Measurements from ENCODE around the gene NKX6-2.
"Not testable (repeated sequence)": the region's sequence is repeated elsewhere in the genome, so short reads cannot be mapped to it uniquely, and the experiment has no call there.

The NKX6-2 gene

GRCh38 chr10:132777441-132777840 lies 8.5 kb downstream of the NKX6-2 start:
- DNase-seq = no peak

GRCh38 chr10:132776821-132777220 lies 9.1 kb downstream of the NKX6-2 start:
- DNase-seq = no peak

DNA sequence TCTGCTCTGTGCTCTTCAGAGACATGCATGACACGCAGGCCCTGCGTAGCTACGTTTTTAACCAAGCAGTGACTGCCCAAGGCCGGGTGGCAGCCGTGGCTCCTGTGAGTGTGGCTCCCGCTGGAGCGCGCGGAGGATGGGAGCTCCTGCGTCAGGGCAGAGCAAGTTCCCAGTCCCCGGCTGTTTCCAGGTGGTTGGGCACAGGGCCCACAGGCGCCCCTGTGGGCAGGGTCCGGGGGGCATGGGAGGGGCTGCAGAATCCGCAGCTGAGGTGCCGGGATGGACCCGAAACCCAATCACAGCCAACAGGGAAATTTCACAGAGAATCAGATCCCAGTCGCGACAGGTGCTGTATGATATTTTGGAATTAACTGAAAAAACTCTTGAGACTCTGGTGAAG lies 9.8 kb downstream of the NKX6-2 start:
- no peak for DNase-seq

GRCh38 chr10:132774902-132775863 lies 10.8 kb downstream of the NKX6-2 start:
- no peak for DNase-seq

DNA sequence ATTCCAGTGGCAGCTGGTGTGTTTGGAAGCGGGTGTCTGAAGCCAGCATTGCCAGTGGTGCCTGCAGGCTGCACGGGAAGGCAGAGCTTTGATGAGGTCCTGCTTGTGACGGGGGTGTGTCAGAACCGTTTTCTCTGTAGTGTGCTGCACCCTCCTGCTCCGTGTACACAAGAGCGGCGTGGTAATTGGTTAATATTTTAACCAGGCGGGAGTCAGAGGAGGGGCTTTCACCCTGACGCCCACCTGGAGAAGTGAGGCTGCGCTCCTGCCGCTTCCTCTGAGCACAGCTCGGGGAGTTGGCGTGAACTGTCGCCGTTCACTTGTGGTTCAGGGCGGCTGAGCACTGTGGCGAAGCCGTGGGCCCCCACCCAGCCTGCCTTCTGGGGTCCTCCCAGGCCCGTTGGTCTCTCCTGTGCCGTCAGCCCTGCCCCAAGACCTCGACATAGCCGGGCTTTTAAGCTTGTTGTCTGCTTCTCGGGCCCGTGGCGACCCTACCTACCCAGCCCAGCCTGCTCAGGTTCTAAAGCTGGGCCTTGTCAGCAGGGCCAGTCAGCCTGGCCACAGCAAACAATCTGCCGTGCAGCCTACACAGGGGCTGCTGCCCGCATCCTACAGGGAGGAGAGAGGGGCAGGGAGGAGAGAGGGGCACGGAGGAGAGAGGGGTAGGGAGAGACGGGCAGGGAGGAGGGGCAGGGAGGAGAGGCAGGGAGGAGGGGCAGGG lies 11.6 kb downstream of the NKX6-2 start:
- no peak for DNase-seq

GRCh38 chr10:132772816-132773215 lies 13.1 kb downstream of the NKX6-2 start:
- DNase-seq = not testable (repeated sequence)

DNA sequence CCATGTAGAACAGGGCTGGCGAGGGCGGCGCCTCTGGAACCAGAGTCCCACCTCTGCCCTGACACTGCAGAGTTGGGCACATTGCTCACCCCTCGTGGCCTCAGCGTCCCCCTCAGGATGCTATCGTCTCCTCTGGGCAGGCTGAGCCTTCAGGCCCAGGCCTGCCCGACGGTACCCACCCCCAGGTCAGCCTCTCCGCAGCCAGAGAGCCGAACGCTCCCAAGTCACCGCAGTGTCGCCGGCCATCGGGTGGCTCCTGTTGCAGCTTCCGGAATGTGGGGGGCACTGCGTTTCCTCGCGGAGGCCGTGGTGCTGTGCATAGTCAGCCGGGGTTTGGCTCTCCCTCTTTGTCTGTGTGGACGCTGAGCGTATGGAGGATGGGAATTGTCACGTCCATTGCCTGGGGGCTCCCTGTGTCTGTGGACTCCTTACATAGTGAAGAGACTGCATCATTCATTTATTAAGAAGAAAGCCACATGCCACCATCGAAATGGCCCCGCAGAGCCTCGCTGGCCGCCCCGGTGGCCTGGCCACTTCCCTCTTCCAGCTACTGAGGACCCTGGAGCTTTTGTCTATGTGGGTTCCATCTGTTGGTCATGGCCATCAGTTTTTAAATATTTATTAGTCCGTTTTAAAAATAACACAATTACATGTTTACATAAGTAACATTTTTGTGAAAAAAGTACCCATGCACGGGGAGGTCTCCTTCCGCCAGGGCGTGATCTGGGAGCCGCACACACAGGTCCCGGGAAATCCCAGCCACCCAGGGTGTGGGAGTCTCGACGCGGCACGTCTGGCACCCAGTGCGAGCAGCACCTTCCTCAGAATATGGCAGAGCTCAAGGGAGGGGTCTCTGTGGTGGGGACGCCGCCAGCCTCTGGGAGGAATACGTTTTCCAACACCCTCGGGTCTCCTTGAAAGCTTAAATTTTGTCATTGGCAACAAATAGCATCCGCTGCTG lies 15.6 kb downstream of the NKX6-2 start:
- DNase-seq = no peak

GRCh38 chr10:132768346-132769248 lies 17.4 kb downstream of the NKX6-2 start:
- no peak for DNase-seq

DNA sequence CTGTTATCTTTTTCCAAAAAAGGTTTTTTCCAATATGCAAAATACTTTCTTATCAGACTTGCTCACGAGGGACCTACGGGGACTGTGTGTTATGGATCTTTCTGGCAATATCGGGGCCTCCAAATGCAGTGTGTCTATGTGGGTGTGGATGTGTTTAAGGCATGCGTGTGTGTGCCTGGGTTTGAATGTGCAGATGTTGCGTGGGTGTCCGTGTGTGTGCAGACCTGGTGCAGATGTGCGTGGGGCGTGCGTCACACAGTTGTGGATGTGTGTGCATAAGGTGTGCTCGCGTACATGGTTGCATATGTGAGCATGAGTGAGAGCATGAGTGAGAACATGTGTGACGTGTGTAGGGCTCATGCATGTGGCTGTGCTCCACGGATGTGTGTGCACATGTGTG lies 19.7 kb downstream of the NKX6-2 start:
- DNase-seq = no peak

GRCh38 chr10:132765435-132765834 lies 20.5 kb downstream of the NKX6-2 start:
- peak; percentile 27 for DNase-seq

DNA sequence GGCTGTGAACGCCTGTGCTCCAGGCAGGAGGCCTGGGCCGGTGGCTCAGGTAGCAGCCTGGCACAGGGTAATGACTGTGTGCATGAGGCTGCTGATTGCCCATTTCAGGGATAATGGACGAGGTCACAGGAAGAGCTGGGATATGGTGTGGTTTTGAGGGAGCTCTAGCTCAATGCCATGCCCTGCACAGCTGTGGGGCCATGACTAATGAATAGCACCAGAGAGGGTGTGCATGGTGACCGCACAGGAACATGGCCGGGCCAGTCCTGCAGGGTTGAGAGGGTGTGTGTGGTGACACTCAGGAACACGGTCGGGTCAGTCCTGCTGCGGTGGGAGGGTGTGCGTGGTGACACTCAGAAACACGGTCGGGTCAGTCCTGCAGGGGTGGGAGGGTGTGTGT lies 21.8 kb downstream of the NKX6-2 start:
- DNase-seq = no peak

- DNase-seq = no peak
These were observed 22.4 kb downstream of the NKX6-2 start for GRCh38 chr10:132763545-132763944.

DNA sequence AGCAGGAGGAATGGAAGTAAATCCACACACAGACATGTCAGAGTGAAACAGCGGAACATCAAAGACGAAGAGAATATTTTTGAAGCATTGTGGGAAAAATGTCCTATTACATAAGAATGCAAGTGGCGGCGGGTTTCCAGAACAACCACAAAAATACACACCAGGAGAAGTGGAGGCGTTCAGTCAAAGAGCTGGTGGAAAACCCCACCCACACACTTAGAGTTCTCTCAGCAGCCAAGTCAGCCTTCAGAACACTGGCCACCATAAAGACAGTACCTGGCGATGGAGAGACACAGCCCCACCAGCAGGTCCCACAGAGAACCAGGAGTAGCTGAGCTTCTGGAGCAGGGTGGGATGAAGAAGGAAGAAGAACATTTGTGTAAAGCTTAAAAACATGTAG lies 23.7 kb downstream of the NKX6-2 start:
- no peak for DNase-seq

GRCh38 chr10:132761395-132762060 lies 24.4 kb downstream of the NKX6-2 start:
- DNase-seq = no peak

GRCh38 chr10:132758865-132759264 lies 27.1 kb downstream of the NKX6-2 start:
- no peak for DNase-seq

DNA sequence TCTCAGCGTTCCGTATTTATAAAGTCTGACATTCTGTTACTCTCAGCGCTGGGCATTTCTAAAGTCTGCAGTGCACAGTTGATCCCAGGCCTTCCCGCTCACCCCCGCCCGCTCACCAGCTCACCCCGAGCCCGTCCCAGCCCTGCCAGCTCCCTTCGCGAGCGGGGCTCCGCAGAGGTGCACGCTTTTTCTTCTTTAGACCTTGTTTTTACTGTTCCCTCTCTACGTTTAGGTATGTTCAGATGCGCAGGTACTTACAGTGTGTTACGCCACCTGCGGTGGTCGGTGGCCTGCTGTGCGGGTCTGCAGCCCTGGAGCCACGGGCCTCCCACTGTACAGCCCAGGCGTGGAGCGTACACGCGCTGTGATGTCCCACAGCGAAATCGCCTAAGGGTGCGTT lies 28.8 kb downstream of the NKX6-2 start:
- DNase-seq = no peak

DNA sequence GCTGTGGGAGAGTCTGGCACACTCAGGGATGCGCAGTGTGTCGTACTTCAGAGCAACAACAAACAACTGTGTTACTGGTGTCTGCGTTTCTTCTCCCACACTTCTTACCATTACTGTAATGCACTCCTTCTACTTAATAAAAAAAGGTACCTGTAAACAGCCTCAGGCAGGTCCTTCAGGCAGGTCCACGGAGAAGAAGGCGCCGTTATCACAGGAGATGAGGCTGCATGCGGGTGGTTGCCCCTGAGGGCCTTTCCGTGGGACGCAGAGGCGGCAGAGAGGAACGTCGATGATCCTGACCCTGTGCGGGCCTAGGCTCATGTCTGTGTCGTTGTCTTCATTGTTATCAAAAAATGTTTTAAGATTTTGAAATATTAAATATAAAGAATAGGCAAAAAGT lies 29.4 kb downstream of the NKX6-2 start:
- no peak for DNase-seq

DNA sequence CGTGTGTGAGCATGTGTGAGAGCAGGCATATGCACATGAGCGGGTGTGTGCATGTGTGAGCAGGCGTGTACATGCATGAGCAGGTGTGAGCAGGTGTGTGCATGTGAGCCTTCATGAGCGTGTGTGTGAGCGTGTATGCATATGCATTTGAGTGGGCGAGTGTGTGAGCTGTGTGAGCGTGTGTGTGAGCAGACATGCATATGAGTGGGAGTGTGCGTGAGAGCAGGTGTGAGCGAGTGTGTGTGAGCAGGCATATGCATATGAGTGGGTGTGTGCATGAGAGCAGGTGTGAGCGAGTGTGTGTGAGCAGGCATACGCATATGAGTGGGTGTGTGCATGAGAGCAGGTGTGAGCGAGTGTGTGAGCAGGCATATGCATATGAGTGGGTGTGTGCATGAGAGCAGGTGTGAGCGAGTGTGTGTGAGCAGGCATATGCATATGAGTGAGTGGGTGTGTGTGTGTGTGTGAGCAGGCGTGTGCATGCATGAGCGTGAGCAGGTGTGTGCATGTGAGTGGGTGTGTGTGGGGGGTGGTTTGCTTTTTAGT lies 30.7 kb downstream of the NKX6-2 start:
- no peak for DNase-seq

DNA sequence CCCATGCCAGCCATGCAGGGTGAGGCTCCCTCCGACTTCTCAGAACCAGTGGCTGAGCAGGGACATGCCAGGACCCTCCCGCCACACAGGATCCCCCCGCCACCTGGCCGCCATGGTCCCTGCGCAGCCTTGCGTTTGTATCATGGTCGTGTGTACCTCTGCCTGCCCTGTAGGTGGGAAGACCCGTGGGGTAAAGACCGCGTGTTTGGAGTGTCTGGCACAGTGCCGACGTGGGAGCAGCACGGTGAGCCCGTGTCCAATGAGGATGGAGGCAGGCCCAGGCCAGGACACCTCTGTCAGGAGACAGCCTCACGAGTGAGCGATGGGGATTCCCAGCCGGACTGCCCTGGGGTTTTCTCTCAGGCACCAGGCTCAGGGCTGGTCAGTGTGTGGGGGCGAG lies 31.9 kb downstream of the NKX6-2 start:
- DNase-seq = no peak

GRCh38 chr10:132753596-132753995 lies 32.4 kb downstream of the NKX6-2 start:
- DNase-seq = no peak

DNA sequence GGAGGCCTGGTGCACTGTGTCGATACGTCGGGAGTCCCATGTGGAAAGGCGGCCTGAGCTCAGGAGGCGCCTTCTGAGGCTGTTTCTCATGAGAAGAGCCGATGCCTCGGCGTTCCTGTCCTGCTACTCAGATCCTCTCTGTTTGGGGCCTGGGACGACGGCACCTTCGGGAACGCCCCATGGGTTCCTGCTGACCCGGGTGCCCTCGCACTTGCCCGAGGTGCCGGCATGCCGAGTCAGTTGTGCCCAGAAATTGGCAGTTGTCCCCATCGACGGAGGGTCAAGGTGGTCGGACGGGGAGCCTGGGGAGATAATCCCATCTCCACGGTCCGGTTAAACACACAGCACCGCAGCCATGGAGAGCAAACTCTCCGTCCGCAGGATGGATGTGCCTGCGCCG lies 33.0 kb downstream of the NKX6-2 start:
- no peak for DNase-seq

Data from NCI-H1694 treated with DMSO at 0.1 percent for 48 hours (cell line).